GM18861 (cell line): ENCODE data around the gene ADCY3.

Experiments used
- ATAC-seq: cut with Tn5 transposase; IDR thresholded peaks from one replicate; pipeline ENCODE4 v1.9.1; 2021; ENCODE audit not compliant: unreplicated experiment

ADCY3 gene

DNA sequence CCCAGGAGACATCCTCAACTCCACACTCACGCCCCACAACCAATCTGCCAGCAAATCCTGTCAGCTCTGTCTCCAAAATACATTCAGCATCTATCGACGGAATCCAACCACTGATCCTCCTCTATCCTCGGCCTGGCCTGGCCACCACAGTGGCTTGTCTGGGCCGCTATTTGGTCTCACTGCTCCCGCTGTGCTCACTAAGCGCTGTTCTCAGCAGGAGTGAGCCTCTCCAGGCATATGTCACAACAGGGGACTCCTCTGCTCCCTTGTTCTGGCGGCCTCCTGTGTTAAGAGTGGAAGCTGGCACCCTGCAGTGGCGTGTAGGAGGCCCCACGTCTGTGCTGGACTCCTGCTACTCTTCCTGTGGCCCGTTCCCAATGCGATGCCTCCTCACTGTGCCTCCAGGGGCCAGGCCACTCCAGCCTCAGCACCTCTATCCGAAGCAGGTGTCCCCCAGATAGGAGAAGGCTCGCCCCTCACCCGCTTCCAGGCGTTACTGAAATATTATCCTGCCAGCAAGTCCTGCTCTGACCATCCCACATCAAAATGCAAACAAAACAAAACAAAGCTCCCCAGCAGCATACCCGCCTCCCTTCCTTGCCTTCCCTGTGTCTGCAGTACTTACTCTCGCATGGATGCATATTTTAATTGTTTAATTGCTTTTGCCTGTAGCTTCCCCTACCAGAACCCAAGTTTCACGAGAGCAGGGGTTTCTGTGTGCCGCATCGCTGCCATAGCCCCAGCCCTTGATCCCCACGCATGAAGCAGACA, 86.9 kb downstream of the ADCY3 start:
- ATAC-seq = no peak

DNA sequence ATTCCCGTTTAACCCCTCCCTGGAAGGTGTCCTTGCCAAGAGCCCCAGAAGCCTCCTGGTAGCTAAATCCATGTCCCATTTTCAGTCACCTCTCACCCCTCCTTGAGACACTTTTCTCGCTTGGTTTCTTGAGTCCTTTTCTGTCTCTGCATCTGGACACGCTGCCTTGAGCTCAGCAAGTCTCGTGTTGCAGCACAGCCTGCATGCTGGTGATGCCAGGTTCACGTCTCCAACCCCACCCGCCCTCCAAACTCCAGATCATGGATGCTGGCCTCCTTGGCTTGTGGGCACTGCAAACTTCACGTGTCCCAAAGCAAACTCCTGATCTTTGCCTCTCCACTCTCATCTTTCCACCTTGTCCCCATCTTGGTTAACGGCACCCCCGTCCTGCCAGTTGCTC, 87.5 kb downstream of the ADCY3 start:
- no peak for ATAC-seq

DNA sequence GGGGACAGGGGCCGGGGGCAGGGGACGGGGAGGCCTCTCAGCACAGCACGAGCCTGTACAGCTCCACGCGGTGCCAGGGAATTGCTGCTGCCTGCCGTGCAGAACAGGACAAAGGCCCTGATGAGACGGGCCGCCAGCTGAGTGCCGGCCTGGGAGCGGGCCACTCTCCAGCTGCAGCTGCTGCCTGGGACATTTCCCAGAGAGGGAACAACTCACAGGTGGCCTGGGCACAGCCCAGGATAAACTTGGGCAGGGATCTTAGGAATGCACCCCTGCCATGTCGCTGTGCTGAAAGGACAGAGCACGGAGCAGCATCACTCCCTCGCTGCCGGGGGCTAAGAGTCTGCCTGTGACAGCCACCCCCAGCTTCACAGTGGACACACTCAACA, 88.0 kb downstream of the ADCY3 start:
- no peak for ATAC-seq

DNA sequence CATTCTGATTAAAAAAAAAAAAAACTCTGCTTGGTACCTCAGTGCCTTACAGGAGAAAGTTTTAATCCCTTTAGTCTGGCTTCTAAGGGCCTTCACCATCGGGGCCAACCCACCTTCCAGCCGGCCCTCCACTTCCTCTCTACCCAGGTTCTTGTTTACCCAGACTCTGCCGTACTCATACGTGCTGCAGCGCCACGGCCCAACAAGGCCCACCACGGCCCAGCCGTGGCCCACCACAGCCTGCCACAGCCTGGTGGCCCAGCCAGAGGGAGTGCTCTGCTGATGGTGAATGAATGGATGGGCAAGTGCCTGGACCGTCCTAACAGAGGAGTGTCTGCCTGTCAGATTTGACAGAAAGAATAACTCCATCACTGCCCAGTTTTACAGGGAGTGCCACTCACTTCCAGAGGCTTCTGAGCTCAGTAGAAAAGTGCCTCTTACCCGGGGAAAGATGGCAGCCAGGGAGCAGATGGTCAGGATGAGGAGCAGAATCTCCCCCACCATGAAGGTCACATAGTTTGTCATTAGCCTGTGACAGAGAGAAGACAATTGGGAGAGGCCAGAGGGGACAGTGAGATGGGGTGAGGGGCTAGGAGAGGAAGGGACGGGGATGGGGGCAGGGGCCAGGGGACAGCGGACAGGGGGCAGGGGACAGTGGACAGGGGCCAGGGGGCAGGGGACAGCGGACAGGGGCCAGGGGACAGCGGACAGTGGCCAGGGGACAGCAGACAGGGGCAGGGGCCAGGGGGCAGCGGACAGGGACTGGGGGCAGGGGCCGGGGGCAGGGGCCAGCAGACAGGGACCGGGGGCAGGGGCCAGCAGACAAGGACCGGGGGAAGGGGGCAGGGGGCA, 88.6 kb downstream of the ADCY3 start:
- ATAC-seq = no peak

DNA sequence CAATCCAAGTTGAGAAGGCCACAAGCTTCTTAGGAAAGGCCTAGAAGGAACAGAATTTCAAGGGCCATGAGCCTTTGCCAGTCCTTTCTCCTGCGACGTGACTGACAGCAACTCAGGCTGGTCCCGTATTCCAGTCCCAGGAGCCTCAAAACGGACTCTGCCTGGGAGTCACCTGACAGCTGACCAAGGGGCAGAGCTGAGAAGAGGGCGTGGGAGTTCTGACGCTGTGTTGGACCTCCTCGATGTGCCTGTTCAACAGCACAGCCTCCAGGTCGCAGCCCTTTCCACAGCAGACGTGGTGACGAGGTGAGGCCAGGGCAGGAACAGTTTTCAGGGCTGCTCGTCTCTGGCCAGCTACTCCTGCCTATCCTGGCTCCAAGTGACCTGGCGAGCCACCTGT, 89.3 kb downstream of the ADCY3 start:
- no peak for ATAC-seq

DNA sequence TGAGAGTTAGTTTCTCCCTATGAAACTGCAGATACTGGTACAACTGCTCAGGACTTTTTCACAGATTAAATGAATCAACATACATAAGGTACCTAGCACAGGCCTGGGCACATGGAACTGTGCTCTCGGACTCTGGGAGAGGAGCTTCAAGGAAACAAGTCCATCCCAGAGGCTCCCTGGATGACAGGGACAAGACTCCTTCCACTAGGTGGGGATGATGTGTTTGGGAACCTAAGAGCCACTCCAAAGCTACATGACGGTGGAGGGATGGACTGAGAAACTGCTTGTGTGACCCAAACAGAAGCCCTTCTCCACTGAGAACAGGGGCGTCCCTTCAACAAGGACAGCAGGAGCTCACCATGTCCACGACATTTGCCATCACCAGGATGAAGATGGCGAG, 89.7 kb downstream of the ADCY3 start:
- no peak for ATAC-seq

DNA sequence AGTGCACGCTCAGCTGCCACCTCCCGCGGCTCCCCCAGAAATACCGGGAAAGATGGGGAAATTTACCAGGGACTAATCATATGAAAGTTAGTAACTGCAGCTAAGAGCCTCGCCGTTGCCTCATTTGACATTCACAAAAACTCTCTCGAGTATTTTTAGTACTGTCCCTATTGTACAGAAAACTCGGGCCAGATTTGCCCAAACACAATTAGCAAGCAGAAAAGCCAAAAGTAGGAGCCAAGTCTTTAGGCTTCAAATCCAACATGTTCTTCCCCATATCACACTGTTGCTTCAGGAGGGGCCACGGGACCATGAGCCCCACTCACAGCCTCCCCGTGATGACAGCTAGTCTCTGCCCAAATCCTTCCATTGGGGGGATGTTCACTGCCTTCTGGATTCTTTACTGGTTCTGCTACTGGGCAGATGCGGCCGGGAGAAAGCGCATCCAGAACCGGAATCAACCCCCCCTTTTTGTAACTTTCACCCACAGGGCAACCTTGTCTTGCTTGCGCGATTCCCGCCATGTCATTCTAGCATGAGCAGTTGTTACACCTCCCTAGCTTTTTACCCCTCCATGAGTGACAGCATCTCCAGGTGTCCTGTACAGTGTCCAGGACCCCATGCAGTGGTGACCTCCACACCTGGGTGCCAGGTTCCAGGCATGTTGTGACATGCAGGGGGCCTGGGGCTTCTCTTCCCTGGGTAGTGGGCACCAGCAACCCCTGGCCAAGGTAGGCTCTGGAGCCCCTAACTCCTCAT, 91.6 kb downstream of the ADCY3 start:
- ATAC-seq = no peak

DNA sequence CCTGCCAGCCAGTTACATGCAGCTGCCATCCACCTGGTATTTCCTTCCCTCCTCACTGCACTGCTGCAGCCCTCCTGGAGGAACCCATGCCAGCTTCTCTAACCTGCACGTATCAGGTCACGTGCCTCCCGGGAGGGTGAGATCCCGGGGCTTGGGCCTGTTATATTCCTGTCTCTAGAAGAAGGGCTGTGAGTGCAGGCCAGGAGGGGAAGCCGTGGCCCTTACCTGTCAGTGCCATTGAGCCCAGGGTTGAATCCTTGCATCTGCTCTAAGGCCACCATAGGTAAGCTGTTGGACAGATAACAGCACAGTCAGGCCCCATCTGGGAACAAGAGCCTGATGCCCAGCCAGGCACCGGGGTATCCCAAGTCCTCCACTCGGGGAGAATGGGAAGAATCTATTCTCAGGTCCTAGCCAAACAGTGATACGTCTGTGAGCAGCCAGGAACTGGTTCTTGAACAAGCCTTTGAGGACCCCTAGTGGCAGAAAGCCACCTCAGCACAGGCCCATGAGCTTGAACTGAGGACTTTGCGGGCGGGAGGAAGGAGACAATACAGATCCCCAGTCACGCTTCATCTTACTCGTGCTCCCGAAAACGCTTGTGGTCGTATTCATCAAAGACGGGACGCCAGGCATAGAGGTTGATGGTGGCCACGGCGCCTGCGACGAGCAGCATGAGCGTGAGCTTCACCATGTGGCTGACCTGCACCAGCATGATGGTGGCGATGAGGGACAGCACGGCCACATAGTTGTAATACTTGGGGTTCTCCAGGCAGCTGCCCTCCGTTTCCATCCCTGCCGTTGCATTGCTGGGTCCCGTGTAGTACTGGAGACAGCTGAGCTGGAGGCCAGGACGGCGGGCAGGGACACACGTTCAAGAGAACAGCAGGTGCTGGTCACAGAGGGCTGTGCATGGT, 92.5 kb downstream of the ADCY3 start:
- peak; percentile 75 for ATAC-seq

DNA sequence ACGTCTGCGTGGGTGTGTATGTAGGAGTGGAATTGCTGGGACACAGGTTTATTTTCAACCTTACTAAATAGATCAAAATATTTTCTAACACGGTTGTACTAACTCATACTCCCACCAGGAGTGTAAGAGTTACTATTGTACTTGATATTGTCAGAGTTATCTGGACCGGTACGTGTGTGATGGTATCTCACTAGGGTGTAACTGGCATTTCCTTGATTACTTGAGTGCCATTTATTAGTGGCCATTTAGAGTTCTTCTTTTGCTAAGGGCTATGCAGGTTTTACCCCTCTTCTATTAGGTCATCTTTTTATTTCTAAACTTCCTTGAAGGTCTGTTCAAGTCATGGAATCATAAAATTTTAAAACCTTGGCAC, 93.3 kb downstream of the ADCY3 start:
- no peak for ATAC-seq

DNA sequence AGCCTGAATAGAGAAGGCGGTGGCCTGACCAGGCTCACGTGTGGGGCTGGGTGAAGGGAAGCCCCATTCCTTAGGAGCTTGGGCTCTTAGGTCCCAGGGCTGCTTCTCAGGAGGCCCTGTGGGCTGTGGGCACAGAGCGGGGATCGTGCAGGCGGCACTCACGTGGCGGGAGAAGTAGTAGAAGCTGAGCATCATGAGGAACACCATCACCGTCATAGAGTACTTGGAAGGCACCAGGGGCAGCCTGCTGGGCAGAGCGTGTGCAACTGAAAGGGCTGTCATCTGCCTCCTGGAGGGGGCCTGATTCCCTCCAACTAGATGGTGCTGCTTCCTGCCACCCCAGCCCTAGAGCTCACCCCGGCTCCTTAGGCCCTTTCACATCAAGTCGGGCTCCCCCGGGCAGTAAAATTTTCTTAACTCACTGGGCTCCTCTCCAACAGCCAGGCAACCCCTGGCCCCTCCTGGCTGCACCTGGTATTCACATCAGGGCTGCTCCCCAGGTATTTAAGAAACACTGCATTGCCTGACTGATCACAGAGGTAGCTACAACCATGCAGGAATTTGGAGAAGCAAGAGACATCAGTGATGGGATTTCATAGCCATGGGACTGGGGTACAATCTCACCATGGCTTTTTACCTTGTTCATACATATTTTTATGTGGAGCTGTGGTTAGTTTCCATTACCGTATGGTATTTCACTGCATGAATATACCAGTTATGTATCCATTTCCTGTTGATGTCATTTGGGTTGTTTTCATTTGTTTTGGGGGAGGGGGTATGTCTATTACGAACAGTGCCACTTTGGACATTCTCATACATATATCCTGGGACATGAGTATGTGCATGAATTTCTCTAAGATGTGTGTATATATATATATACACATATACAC, 93.9 kb downstream of the ADCY3 start:
- no peak for ATAC-seq

DNA sequence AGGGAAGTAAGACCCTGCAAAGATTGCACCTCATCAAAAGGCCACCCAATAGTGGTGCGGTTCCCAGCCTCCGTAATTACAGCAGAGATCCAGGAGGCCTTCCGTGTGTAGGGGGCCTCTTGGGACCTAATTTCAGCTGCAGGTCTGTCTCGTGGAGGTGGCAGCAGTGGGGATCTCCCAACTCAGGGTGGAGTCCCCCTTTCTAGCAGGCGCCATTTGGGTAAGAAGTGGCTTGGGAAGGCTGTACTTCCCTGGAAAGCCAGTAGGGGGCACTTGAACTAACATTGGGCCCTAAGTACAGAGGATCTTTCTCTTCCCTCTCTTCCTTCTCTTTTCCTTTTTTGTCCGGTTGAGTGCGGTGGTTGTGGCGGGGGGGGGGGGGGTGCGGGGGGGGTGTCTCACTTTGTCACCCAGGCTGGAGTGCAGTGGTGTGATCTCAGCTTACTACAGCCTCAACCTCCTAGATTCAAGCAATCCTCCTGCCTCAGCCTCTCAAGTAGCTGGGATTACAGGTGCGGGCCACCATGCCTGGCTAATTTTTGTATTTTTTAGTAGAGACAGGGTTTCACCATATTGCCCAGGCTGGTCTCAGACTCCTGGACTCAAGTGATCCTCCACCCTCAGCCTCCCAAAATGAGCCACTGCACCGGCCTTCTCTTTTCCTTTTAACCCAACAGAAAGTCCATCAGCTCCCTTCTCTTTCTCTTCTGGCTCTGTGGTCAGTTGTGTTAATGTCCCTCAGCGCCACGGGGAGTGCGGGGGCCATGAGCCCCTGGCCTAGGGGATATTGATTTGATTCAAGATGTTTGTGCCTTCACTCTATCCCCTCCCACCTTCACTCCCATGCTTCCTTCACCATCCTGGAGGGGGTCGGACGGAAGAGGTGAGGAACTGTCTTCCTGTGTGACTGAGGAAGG, 94.8 kb downstream of the ADCY3 start:
- ATAC-seq = no peak

DNA sequence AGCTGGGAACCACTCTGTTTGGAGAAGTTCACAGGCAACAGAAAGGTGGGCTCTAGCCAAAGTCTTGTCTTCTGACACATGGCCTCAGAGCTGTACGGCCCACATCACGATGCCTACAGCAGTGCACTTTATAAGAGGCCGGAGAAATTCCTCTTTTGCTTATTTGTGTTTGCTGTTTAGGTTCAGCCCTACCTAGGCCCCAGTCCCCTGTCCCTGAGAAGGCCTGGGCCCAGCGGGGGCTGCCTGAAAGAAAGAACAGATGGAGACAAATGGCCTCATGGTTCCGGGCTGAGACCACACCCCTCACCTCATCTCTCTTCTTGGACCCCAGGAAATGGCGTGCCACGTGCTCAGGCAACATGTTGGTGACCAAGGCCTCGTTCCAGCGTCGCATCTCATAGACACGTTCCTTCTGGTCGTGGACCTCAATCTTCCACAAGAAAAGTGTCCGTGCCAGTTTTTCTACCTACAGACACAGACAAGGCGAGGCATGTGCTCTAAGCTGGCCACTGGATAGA, 95.9 kb downstream of the ADCY3 start:
- no peak for ATAC-seq

DNA sequence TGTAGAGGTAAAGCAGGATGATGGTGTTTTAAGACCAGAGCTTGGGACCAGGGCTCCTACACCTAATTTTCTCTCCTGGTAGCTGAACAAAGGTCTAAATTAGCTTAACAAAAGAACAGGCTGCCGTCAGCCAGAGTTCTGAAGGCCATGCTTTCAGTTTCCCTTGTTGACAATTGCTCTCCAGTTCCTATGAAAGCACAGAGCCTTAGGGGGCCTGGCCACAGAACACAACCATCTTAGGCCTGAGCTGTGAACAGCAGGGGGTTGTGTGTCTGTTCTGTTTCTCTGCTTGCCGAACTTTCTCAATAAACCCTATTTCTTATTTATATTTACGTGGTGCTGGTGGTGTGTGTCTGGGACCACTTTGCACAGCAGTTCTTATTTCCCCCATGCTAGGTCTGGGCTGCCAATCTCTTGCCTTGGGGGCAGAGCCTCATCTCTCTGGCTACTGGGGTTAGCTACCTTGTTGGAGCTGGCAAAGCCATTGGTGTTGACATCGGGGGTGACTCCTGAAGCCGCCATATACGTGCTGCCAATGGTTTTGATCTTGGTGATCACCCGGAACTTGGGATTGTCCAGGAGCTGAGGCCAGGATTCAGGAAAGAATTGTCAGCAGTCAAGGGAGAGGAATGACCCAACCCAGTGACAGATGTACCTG, 97.9 kb downstream of the ADCY3 start:
- no peak for ATAC-seq

DNA sequence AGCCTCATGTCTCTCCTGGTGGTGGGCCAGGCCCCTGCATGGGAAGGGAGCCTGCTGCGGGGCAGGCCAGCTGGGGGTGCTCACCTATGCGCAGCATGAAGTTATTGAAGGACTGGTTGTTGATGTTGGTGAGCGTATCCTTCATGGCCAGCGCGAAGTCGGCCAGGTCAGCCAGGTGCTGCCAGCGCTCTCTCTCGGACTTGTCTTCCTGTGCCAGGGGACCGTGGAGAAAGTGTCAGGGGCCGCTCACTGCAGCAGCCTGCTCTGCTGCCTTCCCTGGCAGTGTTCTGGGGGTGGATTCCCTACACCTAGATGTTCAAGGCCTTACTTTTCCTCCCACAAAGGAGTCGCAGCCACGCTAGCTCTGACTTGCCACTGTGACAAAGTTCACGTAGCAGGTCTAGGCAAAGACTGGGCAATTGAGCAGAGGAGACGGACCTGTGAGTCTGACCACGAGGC, 98.6 kb downstream of the ADCY3 start:
- ATAC-seq = no peak

DNA sequence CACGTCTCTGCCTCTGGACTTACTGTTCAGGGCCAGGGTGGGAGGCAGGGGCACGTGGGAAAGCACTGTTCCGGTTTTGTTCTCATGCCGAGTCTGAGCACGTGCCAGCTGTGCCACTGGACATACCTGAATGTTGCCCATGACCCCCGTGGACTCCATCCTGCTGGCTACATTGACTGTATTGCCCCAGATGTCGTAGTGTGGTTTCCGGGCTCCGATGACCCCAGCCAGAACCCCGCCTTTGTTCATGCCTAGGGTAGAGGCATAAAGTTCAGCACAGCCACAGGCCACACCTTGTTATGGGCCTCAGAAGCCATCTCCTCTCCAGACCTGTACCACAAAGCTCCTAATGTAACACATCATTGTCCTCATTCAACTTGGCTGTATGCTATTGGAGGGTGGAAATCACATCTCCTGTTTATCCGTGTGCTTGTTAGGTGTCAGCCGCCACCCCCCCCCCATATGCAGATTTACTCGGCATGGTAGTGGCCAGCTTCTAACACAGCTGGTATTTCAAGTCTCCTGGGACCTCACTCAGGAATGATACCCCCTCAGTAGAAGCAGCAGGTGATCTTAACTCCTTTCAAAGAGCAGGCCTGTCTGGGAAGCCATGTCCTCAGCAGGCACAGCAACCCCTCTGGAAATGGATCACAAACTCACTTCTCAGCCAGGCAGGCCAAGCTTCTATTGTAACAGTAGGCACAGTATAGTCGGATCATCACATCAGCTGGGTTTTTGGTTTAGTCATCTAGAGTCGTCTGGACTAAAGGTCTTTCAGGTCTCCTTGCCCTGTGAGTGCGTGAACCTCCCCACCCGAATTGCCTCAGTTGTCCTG, 99.2 kb downstream of the ADCY3 start:
- no peak for ATAC-seq

DNA sequence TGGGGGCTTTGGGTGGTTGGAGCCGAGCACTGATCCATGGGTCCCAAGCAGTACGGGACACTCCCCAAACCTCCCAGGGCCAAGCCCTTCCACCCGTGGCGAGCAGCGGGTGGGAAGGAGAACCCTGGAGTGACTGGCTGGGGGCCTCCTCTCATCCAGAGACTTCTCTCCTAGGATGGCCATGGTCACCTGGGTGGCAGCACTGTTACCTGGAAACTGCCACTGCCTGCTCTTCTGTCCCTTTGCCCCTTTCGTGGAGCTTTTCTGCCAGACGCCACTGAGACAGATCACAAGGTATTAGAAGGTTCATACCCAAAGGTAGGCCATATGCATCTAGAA, 99.9 kb downstream of the ADCY3 start:
- ATAC-seq = no peak
